Measurements from ENCODE around the gene ICE2.
A peak's percentile ranks its signal among the peaks of the same experiment; 100 is the strongest.

The ICE2 gene, protein sequence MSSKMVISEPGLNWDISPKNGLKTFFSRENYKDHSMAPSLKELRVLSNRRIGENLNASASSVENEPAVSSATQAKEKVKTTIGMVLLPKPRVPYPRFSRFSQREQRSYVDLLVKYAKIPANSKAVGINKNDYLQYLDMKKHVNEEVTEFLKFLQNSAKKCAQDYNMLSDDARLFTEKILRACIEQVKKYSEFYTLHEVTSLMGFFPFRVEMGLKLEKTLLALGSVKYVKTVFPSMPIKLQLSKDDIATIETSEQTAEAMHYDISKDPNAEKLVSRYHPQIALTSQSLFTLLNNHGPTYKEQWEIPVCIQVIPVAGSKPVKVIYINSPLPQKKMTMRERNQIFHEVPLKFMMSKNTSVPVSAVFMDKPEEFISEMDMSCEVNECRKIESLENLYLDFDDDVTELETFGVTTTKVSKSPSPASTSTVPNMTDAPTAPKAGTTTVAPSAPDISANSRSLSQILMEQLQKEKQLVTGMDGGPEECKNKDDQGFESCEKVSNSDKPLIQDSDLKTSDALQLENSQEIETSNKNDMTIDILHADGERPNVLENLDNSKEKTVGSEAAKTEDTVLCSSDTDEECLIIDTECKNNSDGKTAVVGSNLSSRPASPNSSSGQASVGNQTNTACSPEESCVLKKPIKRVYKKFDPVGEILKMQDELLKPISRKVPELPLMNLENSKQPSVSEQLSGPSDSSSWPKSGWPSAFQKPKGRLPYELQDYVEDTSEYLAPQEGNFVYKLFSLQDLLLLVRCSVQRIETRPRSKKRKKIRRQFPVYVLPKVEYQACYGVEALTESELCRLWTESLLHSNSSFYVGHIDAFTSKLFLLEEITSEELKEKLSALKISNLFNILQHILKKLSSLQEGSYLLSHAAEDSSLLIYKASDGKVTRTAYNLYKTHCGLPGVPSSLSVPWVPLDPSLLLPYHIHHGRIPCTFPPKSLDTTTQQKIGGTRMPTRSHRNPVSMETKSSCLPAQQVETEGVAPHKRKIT

DNA sequence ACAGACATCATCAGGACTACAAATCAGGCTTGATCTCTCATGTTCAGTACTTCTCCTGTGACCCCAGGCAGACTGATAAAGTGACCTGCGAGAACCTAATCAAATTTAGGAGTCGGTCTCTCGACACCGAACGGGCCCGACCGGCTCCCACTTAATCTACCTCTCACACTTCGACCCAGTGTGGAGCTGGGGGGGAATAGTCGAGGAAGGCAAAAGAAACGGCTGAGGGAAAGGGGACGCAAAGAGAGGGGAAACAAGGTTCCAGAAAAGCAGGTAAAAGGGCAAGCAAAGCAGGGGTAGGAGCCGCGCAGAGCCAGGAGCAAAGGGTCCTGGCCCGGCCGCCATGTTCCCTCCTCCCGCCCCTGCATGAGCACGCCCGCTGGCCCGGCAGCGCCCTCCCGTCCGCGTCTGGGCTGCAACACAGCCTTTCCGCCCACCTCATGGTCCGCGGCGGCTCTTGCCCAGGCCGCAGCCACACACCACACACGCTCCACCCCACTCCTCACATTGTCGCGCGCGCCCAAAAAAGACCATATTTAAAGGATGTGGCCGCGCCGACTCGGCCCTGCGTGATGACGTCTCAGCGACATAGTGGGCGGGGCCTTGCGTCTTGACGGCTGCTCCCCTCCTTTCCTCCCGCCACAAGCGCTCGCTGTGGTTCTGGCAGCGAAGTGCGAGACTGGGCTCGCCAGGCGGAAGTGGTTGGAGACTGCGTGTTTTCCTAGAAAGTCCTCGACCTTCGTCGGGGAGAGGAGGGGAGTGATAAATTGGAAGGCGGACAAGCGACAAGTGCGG lies at the start of gene ICE2:
Gene ICE2 (minus strand): TSS at position 577 of the 795 bp plus-strand sequence. CDS start 1,165 bp downstream, outside the sequence.
- H3K4me3 ChIP-seq (replicated peaks; ENCODE audit: low read depth, low read length) = peak within 1 kb of the TSS; percentile 79
- TF ChIP-seq, protein P1, sequence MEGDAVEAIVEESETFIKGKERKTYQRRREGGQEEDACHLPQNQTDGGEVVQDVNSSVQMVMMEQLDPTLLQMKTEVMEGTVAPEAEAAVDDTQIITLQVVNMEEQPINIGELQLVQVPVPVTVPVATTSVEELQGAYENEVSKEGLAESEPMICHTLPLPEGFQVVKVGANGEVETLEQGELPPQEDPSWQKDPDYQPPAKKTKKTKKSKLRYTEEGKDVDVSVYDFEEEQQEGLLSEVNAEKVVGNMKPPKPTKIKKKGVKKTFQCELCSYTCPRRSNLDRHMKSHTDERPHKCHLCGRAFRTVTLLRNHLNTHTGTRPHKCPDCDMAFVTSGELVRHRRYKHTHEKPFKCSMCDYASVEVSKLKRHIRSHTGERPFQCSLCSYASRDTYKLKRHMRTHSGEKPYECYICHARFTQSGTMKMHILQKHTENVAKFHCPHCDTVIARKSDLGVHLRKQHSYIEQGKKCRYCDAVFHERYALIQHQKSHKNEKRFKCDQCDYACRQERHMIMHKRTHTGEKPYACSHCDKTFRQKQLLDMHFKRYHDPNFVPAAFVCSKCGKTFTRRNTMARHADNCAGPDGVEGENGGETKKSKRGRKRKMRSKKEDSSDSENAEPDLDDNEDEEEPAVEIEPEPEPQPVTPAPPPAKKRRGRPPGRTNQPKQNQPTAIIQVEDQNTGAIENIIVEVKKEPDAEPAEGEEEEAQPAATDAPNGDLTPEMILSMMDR (IDR thresholded peaks at IDR 0.05; ENCODE audit: low read length, missing control alignments) = no peak
- DNase-seq (ENCODE audit: low read depth) = peak; percentile 95

DNA sequence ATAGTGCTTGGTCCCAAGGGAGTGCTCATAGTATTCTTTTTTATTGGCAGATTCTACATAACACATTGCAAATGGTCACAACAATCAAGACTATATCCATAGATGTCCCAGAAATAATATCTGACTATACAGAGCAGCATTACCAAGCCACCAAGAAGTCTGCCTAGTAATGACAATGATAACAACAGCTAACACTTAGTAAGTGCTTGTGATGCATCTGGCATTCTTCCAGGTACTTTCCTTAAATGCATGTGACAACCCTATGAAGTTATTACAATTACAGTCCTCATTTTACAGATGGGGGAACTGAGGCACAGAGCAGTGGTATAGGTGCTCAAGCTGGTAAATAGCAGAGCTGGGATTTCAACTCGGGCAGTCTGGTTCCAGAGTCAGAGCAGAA lies 49.6 kb upstream of the ICE2 start:
- H3K4me3 ChIP-seq (replicated peaks; ENCODE audit: low read depth, low read length) = no peak overlapping the region
- TF ChIP-seq, protein P1 (IDR thresholded peaks at IDR 0.05; ENCODE audit: low read length, missing control alignments) = no peak
- DNase-seq (ENCODE audit: low read depth) = peak; percentile 46

DNA sequence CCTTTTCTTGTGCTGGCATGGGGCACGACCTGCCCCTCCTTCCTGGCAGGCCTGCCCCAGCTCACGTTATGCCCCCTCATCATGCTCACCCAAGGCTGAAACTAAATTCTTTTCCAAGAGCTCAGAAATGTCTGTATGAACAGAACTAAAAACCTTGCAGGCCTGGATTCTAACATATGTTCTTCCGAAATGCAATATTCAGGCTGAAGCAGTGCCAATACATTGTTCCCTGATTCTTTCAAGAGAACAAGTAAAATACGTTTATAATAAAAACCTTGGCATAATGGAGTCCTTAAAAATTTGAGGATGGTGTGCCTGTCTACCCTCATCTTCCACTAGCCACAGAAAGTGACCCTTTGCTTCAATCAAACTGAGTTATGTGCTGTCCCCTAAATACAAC lies 48.5 kb upstream of the ICE2 start:
- DNase-seq (ENCODE audit: low read depth) = no peak
- no peak overlapping the region for H3K4me3 ChIP-seq (replicated peaks; ENCODE audit: low read depth, low read length)
- TF ChIP-seq, protein P1 (IDR thresholded peaks at IDR 0.05; ENCODE audit: low read length, missing control alignments) = no peak

DNA sequence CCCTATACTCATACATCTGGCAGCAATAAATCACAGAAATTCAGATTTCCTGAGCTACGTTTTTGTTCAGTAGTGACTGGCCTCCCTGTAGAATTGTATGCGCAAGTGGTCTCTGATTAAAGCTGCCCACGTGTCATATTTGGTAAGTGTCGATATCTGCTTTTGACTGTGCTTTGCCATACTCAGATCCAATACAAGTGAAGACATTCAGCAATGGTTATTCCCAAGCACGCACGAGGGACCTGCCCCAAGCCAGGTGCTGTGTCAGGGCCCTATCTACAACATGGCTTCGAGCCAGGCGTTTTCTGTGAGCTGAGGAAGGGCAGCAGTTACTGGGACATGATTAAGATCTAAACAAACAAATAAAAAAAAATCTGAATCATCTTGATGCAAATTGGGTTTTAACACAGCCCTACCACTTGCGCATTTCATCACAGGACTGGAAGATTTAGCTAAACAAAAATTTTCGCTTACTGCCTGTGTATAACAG lies 47.2 kb upstream of the ICE2 start:
- no peak overlapping the region for H3K4me3 ChIP-seq (replicated peaks; ENCODE audit: low read depth, low read length)
- TF ChIP-seq, protein P1 (IDR thresholded peaks at IDR 0.05; ENCODE audit: low read length, missing control alignments) = no peak
- DNase-seq (ENCODE audit: low read depth) = no peak

DNA sequence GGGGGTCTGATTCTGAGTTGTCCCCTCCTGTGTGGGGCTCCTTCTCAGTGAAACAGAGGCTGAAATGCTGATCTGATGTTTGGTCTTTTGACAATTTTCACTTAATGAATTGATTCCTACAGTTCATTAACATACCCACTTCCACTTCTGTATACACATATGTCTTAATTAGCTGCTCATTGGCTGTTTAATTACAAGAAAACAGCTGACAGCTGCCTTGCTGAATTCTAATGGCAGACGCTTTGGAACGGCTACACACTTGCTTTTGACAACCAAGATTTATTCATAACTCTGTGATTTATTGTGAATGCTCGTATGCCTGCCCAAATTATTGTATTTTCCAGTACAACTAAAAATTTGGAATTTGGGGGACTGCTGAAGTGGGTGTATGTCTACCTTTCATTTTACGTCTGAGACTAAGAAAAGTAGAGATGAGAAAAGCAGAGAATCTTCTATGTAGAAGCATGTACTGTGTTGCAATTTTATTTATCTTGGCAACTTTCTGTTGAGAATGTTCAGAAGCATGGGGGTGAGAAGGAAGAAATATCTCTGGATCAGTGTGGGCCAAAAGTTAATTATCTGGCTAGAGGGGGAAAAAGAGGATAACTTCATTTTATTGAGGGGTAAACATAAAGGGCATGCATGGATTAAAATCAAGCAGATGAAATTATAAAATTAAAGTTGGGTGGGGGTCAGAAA lies 46.5 kb upstream of the ICE2 start:
- H3K4me3 ChIP-seq (replicated peaks; ENCODE audit: low read depth, low read length) = no peak overlapping the region
- DNase-seq (ENCODE audit: low read depth) = peak; percentile 10
- TF ChIP-seq, protein P1 (IDR thresholded peaks at IDR 0.05; ENCODE audit: low read length, missing control alignments) = no peak

DNA sequence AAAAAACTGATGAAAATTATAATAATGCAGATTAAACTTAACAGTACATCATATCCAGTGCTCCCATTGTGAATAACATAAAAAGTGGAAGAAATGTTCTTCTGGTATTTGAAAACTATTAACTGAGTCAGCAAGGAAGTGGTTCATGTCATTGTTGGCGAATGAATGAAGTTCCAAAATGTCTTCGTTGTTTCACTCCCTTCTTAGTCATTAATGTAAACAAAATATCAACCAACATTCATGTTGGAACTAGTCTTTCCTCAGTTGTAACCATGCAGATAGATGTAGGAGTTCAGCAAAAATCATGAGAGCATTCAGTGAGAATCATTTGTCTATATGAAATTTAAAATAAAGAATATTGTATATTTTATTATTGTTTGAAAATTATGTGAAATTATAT lies 44.1 kb upstream of the ICE2 start:
- TF ChIP-seq, protein P1 (IDR thresholded peaks at IDR 0.05; ENCODE audit: low read length, missing control alignments) = no peak
- no peak overlapping the region for H3K4me3 ChIP-seq (replicated peaks; ENCODE audit: low read depth, low read length)
- DNase-seq (ENCODE audit: low read depth) = peak; percentile 51

Data from fibroblast of pulmonary artery (primary cell).